NCI-H748 (cell line): ENCODE data around the gene MYOZ2.

ENCODE experiments used
- DNase-seq: peaks from one replicate; lab custom pipeline; 2025; ENCODE audit not compliant: unreplicated experiment; lab: John Stamatoyannopoulos, UW

Gene MYOZ2

GRCh38 chr4:119135721-119136121 is at the start of gene MYOZ2:
MYOZ2 (plus strand) TSS chr4:119135832; CDS start chr4:119136526, 694 bp downstream.
- no peak for DNase-seq

- DNase-seq, result no peak
These were observed 48.5 kb upstream of the MYOZ2 start for GRCh38 chr4:119087121-119087520.

GRCh38 chr4:119087656-119088055 is 48.0 kb upstream of the MYOZ2 start:
- DNase-seq, result no peak

GRCh38 chr4:119093042-119093827 is 42.4 kb upstream of the MYOZ2 start:
- DNase-seq, result no peak

- no peak for DNase-seq
These were observed 38.2 kb upstream of the MYOZ2 start for GRCh38 chr4:119097282-119097900.

- DNase-seq, result no peak
These were observed 37.3 kb upstream of the MYOZ2 start for GRCh38 chr4:119098306-119098705.

- no peak for DNase-seq
These were observed 36.3 kb upstream of the MYOZ2 start for GRCh38 chr4:119099227-119099810.

GRCh38 chr4:119100655-119101054 is 35.0 kb upstream of the MYOZ2 start:
- DNase-seq, result no peak

GRCh38 chr4:119103263-119103662 is 32.4 kb upstream of the MYOZ2 start:
- DNase-seq, result no peak

- DNase-seq, result no peak
These were observed 30.9 kb upstream of the MYOZ2 start for GRCh38 chr4:119104644-119105273.

GRCh38 chr4:119105605-119106004 is 30.0 kb upstream of the MYOZ2 start:
- DNase-seq, result no peak

- no peak for DNase-seq
These were observed 29.3 kb upstream of the MYOZ2 start for GRCh38 chr4:119106036-119107000.

GRCh38 chr4:119110121-119110520 is 25.5 kb upstream of the MYOZ2 start:
- DNase-seq, result no peak

GRCh38 chr4:119111296-119111695 is 24.3 kb upstream of the MYOZ2 start:
- no peak for DNase-seq

GRCh38 chr4:119113033-119113655 is 22.5 kb upstream of the MYOZ2 start:
- DNase-seq, result no peak

- no peak for DNase-seq
These were observed 19.6 kb upstream of the MYOZ2 start for GRCh38 chr4:119116021-119116420.

- no peak for DNase-seq
These were observed 18.4 kb upstream of the MYOZ2 start for GRCh38 chr4:119116925-119117900.

GRCh38 chr4:119118397-119118796 is 17.2 kb upstream of the MYOZ2 start:
- no peak for DNase-seq

- DNase-seq, result no peak
These were observed 11.3 kb upstream of the MYOZ2 start for GRCh38 chr4:119124352-119124751.
